Fibroblast of villous mesenchyme (primary cell): ENCODE results near the gene VCAM1. TPM values are rescaled to one million over a fixed set of nuclear protein-coding genes. Genes with fewer than 3 reads are reported as not detected.

Source experiments
- DNase-seq: peaks from one replicate; pipeline ENCODE4 v3.0.0-alpha.2; 2010; ENCODE audit warnings: low read depth
- H3K4me3 ChIP-seq: 2 replicates; pipeline ENCODE4 v1.5.1; 2011; ENCODE audit warnings: low read depth, mild to moderate bottlenecking, low read length
- total RNA-seq: library from RNA; depleted of rRNA; stranded (reverse); fragments of >200 nt; gene quantifications from 2 replicates; pipeline ENCODE4 v1.2.3, GENCODE V29; 2012
- TF ChIP-seq, protein P1 (sequence below): IDR thresholded peaks from 2 replicates; pipeline ENCODE4 v1.5.1; 2012; ENCODE audit warnings: low read depth, mild to moderate bottlenecking, low read length; ENCODE audit not compliant: insufficient read depth

Gene VCAM1
- total RNA-seq, 1 donor = 54.8 TPM

DNA sequence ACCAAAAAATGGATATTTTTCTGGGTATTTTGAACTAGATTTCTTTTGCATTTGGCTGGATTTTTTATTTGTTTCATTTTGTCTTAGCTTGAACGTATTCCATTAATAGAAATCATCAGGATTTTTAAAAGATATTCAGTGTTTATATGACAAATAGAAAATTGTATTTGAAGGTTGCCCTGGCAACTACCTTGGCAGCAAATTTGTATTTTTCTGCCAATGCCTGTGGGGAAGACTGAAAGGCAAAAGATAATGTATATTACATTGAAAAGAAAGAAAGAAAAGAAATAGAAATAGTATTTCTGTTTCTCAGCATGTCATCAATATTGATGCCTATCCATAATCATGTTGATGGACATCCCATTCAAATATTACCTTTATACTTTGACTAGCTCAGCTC, 16.8 kb downstream of the VCAM1 start:
- no peak overlapping the region for H3K4me3 ChIP-seq
- TF ChIP-seq, protein P1, sequence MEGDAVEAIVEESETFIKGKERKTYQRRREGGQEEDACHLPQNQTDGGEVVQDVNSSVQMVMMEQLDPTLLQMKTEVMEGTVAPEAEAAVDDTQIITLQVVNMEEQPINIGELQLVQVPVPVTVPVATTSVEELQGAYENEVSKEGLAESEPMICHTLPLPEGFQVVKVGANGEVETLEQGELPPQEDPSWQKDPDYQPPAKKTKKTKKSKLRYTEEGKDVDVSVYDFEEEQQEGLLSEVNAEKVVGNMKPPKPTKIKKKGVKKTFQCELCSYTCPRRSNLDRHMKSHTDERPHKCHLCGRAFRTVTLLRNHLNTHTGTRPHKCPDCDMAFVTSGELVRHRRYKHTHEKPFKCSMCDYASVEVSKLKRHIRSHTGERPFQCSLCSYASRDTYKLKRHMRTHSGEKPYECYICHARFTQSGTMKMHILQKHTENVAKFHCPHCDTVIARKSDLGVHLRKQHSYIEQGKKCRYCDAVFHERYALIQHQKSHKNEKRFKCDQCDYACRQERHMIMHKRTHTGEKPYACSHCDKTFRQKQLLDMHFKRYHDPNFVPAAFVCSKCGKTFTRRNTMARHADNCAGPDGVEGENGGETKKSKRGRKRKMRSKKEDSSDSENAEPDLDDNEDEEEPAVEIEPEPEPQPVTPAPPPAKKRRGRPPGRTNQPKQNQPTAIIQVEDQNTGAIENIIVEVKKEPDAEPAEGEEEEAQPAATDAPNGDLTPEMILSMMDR = no peak
- DNase-seq = no peak

- peak; percentile 63 for DNase-seq
- no peak overlapping the region for H3K4me3 ChIP-seq
- TF ChIP-seq, protein P1 = no peak
Observed at GRCh38 chr1:100736746-100737145, 17.2 kb downstream of the VCAM1 start.

- TF ChIP-seq, protein P1 = no peak
- no peak for DNase-seq
- no peak overlapping the region for H3K4me3 ChIP-seq
Observed at GRCh38 chr1:100746542-100746932, 27.0 kb downstream of the VCAM1 start.

DNA sequence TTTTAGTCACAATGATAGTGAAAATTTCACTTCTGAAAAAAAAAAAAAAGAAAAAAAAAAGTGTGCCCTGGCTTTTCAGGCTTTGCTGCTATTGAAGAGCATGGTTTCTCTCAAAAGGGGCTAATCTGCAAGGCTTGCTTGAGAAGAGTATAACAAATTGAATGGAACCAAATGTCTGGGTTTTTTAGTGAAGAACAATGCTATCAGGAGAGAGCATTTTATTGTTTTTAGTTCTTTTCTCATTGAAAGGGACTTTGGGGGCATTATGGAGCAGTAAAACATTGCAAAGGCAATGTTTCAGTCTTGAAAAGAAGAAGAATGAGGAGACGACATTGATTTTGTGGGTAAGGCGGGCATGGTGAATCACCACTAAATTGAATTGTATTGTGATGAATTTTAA, 28.2 kb downstream of the VCAM1 start:
- DNase-seq = no peak
- TF ChIP-seq, protein P1 = no peak
- H3K4me3 ChIP-seq = no peak overlapping the region

DNA sequence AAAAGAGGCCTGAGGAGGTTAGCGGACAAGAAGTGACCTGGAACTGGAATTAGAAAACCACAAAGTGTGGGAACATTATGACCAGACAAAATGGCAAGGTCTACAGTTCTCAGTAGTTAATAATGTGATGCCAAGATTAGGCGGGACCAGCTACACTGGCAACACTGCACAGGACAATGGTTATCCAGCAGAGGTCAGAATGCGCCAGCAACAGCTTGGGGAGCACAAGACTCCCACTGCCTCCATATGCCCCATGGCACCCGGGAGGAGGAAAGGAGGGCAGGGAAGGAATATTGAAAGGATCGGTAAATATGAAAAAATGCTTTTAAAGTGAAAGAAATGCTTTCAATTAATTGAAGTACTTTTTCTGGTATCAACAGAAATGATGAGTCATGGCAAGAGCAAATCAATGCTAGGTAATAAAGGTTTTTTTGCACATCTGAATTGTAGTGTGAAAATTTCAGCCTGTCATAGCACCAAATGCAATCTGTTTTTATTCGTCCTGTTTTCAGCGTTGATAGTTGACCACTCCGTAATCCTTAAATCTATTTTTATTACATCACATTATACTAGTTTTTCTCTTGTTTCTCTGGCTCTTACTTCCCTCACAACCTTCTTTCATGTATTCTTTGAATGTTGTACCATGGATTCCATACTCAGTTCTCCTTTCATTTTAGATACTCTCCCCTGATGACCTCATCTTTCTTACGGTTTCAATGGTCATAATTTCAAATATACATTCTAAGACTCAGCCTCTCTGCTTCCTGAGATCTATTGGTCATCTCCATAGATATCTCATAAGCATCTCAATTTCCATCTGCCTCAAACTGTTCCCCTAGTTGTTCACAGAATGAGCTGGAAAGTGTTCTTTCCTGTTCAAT, 30.7 kb downstream of the VCAM1 start:
- H3K4me3 ChIP-seq = no peak overlapping the region
- TF ChIP-seq, protein P1 = no peak
- no peak for DNase-seq

DNA sequence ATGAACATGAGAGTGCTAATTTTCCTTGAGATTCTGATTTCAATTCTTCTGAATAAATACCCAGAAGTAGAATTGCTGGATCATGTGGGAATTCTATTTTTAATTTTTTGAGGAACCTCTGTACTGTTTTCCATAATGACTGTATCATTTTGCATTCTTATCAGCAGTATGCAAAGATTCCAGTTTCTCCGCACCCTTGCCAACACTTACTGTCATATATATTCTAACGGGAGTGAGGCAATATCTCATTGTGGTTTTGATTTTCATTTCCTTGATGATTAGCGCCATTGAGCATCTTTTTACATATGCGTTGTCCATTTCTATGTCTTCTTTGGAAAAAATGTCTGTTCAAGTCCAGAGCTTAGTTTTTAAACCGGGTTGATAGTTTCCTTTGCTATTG, 33.2 kb downstream of the VCAM1 start:
- TF ChIP-seq, protein P1 = no peak

More for the DNA sequence above, 33.2 kb downstream of the VCAM1 start:
- H3K4me3 ChIP-seq = no peak overlapping the region
- no peak for DNase-seq
